Measurements from ENCODE around the gene KRT31.
"Not testable (repeated sequence)": the region's sequence is repeated elsewhere in the genome, so short reads cannot be mapped to it uniquely, and the experiment has no call there.

The KRT31 gene

GRCh38 chr17:41383690-41384089 is 13.7 kb downstream of the KRT31 start:
- DNase-seq (ENCODE audit: low spot score) = no peak
- in situ Hi-C loops (cut with MboI; ENCODE audit: low sequenced_read_pairs, unreplicated experiment) = no loop called here
- TF ChIP-seq CTCF (IDR thresholded peaks at IDR 0.05; ENCODE audit: borderline replicate concordance, control extremely low read depth, extremely low read depth, insufficient read depth, missing control alignments) = no peak

GRCh38 chr17:41382394-41382793 is 15.0 kb downstream of the KRT31 start:
- TF ChIP-seq CTCF (IDR thresholded peaks at IDR 0.05; ENCODE audit: borderline replicate concordance, control extremely low read depth, extremely low read depth, insufficient read depth, missing control alignments) = no peak
- in situ Hi-C loops (cut with MboI; ENCODE audit: low sequenced_read_pairs, unreplicated experiment) = no loop called here
- DNase-seq (ENCODE audit: low spot score) = no peak

- in situ Hi-C loops (cut with MboI; ENCODE audit: low sequenced_read_pairs, unreplicated experiment); DNase-seq (ENCODE audit: low spot score): not testable (repeated sequence)
These were observed 15.5 kb downstream of the KRT31 start, which contains the start of gene KRT34 for GRCh38 chr17:41381943-41382342. KRT34 (minus strand) TSS chr17:41382306; CDS start chr17:41382246, 60 bp downstream.

- in situ Hi-C loops (cut with MboI; ENCODE audit: low sequenced_read_pairs, unreplicated experiment); DNase-seq (ENCODE audit: low spot score): not testable (repeated sequence)
These were observed 17.3 kb downstream of the KRT31 start for GRCh38 chr17:41380091-41380490.

GRCh38 chr17:41377546-41377945 is 19.9 kb downstream of the KRT31 start:
- no peak for TF ChIP-seq CTCF (IDR thresholded peaks at IDR 0.05; ENCODE audit: borderline replicate concordance, control extremely low read depth, extremely low read depth, insufficient read depth, missing control alignments)
- no peak for DNase-seq (ENCODE audit: low spot score)
- in situ Hi-C loops (cut with MboI; ENCODE audit: low sequenced_read_pairs, unreplicated experiment) = no loop called here

- DNase-seq (ENCODE audit: low spot score) = no peak
- in situ Hi-C loops (cut with MboI; ENCODE audit: low sequenced_read_pairs, unreplicated experiment) = no loop called here
- no peak for TF ChIP-seq CTCF (IDR thresholded peaks at IDR 0.05; ENCODE audit: borderline replicate concordance, control extremely low read depth, extremely low read depth, insufficient read depth, missing control alignments)
These were observed 27.7 kb downstream of the KRT31 start, which contains the start of gene KRT33B for GRCh38 chr17:41369713-41370112. KRT33B (minus strand) TSS chr17:41369813; CDS start chr17:41369750, 63 bp downstream.

- TF ChIP-seq CTCF (IDR thresholded peaks at IDR 0.05; ENCODE audit: borderline replicate concordance, control extremely low read depth, extremely low read depth, insufficient read depth, missing control alignments) = no peak
- DNase-seq (ENCODE audit: low spot score) = no peak
- in situ Hi-C loops (cut with MboI; ENCODE audit: low sequenced_read_pairs, unreplicated experiment) = no loop called here
These were observed 28.4 kb downstream of the KRT31 start for GRCh38 chr17:41369023-41369422.

GRCh38 chr17:41367426-41368075 is 29.9 kb downstream of the KRT31 start:
- no peak for DNase-seq (ENCODE audit: low spot score)
- TF ChIP-seq CTCF (IDR thresholded peaks at IDR 0.05; ENCODE audit: borderline replicate concordance, control extremely low read depth, extremely low read depth, insufficient read depth, missing control alignments) = no peak
- in situ Hi-C loops (cut with MboI; ENCODE audit: low sequenced_read_pairs, unreplicated experiment) = no loop called here
